Spleen (tissue), 11 donors: Measurements from ENCODE around the gene GALT. TPM values are rescaled to one million over a fixed set of nuclear protein-coding genes. Genes with fewer than 3 reads are reported as not detected.

Source experiments
- DNase-seq: peaks from one replicate; pipeline ENCODE4 v3.0.0-alpha.2; 2020
- H3K27ac ChIP-seq, 8 donors: fragments of 200-600 bp; sonication (generic) in 7 of 8; 1 replicate in 4 of 8; 2 replicates in 4 of 8; pipeline versions ENCODE4 v1.5.0 to v1.8.0; 2016 to 2021; ENCODE audit warnings: inconsistent platforms in 4 of 8, mild to moderate bottlenecking in 4 of 8, moderate library complexity in 1 of 8
- H3K27me3 ChIP-seq, 7 donors: fragments of 200-600 bp; sonication (generic) in 6 of 7; replicated peaks in 1 of 7; 1 replicate in 4 of 7; 2 replicates in 3 of 7; pipeline versions ENCODE4 v1.5.0 to v1.8.0; 2016 to 2021; ENCODE audit warnings: inconsistent platforms in 3 of 7, mild to moderate bottlenecking in 1 of 7
- H3K36me3 ChIP-seq, 6 donors: fragments of 200-600 bp; sonication (generic) in 5 of 6; 1 replicate in 4 of 6; 2 replicates in 2 of 6; pipeline versions ENCODE4 v1.5.0 to v1.8.0; 2016 to 2021; ENCODE audit warnings: inconsistent platforms in 2 of 6
- H3K4me1 ChIP-seq, 6 donors: fragments of 200-600 bp; sonication (generic) in 5 of 6; 1 replicate in 3 of 6; 2 replicates in 3 of 6; pipeline versions ENCODE4 v1.5.0 to v1.8.0; 2016 to 2021; ENCODE audit warnings: inconsistent platforms in 3 of 6
- H3K4me3 ChIP-seq, 8 donors: fragments of 200-600 bp; sonication (generic) in 7 of 8; 1 replicate in 4 of 8; 2 replicates in 4 of 8; pipeline versions ENCODE4 v1.5.0 to v1.8.0; 2016 to 2021; ENCODE audit warnings: inconsistent platforms in 4 of 8, mild to moderate bottlenecking in 4 of 8, moderate library complexity in 2 of 8
- H3K9me3 ChIP-seq, 8 donors: fragments of 200-600 bp; sonication (generic) in 7 of 8; 1 replicate in 4 of 8; 2 replicates in 4 of 8; pipeline versions ENCODE4 v1.5.0 to v1.8.0; 2016 to 2021; ENCODE audit warnings: inconsistent platforms in 4 of 8
- CTCF ChIP-seq, 11 experiments: fragments of 200-600 bp in 7 of 11; fragments of 450-650 bp in 4 of 11; sonication (generic) in 4 of 11; IDR thresholded peaks in 8 of 11; conservative IDR thresholded peaks in 3 of 11; 1 replicate in 7 of 11; 2 replicates in 4 of 11; pipeline versions ENCODE4 v1.4.0 to v1.8.0; 2016 to 2021; ENCODE audit warnings: antibody characterized with exemption in 11 of 11, inconsistent platforms in 4 of 11, mild to moderate bottlenecking in 1 of 11
- POLR2A ChIP-seq, 3 donors: fragments of 450-650 bp; IDR thresholded peaks; one replicate each; pipeline ENCODE4 v1.5.1; 2017; ENCODE audit warnings: antibody characterized with exemption in 3 of 3, mild to moderate bottlenecking in 1 of 3
- POLR2AphosphoS5 ChIP-seq, 3 donors: sonication (generic); formaldehyde crosslinking; IDR thresholded peaks; one replicate each; pipeline ENCODE4 v1.5.1; 2017; ENCODE audit warnings: antibody characterized with exemption in 3 of 3
- WGBS, 5 donors: extraction: QIAGEN DNeasy Blood & Tissue Kit in 3 of 5; methylation state at CpG; one replicate each; pipeline versions ENCODE4 v1.1.5 to v1.1.7; 2013 to 2018; 5-methylcytosine and 5-hydroxymethylcytosine counted together
- intact Hi-C: fragments of 100-400 bp; cut with DNase I; formaldehyde crosslinking; loops from one replicate; pipeline ENCODE4 v1.15.0; 2023; ENCODE audit warnings: low total_unique reads
- polyA plus RNA-seq, 3 donors: library from polyadenylated mRNA; stranded (reverse); fragments of 200-250 nt; gene quantifications; one replicate each; pipeline ENCODE4 v1.2.1, GENCODE V29; 2013
- total RNA-seq, 7 donors: library from RNA; depleted of rRNA in 3 of 7; stranded (reverse); fragments of >200 nt in 3 of 7; fragmentation: NEBNext Ultra II Directional in 4 of 7; extraction: Animal tissue kit (Norgen Biotek cat#: 25700) in 4 of 7; gene quantifications; one replicate each; pipeline versions ENCODE4 v1.1.0 to v1.2.1, GENCODE V29; 2016 to 2021
- donor health status: healthy with polysubstance abuse.
- donor health status: DM: no; HTN: no; CAD: no; lungs with moderate emphysema.
- donor health status: DM: no; HTN: no; CAD: no.
- donor health status: Bipolar disorder and iron deficiency.
- donor health status: healthy.
- donor health status: DM: no; HTN: no; CAD: no.
- donor health status: DM: yes; HTN: yes; CAD: no.

The GALT gene
- total and polyA plus RNA-seq, 10 donors = 32.1 to 101 (median 74.6) TPM

GRCh38 chr9:34653151-34654072 lies 6.9 kb downstream of the GALT start:
- no peak for DNase-seq
- Histone ChIP-seq H3K27ac (peak overlapping the region in 7 of 8 donors; percentile 51 to 70 (median 67)), H3K4me3 (no peak overlapping the region), H3K27me3 (no peaks in the 10 kb centered on the region), H3K4me1 (peaks cover 15 to 67% (median 32%) of the 10 kb centered on the region in 6 donors), H3K9me3 (no peaks in the 10 kb centered on the region), H3K36me3 (peaks cover 0 to 34% (median 23%) of the 10 kb centered on the region in 6 donors)
- intact Hi-C loops = no loop called here
- TF ChIP-seq POLR2AphosphoS5 (IDR thresholded peaks at IDR 0.05) (no peak), POLR2A (IDR thresholded peaks at IDR 0.05) (no peak), CTCF (IDR thresholded peaks at IDR 0.05 in 8 of 11, conservative IDR thresholded peaks at IDR 0.05 in 3 of 11) (no peak)
- WGBS, 5 donors = 43 to 55% (median 52%) methylated on average over 10 to 11 of the region's 11 CpGs

- DNase-seq = peak; percentile 73
- Histone ChIP-seq H3K9me3 (no peaks in the 10 kb centered on the region), H3K4me3 (no peak overlapping the region), H3K27me3 (no peaks in the 10 kb centered on the region), H3K36me3 (peaks cover 0 to 24% (median 13%) of the 10 kb centered on the region in 6 donors), H3K4me1 (peaks cover 15 to 57% (median 32%) of the 10 kb centered on the region in 6 donors), H3K27ac (peak overlapping the region in 6 of 8 donors; percentile 33 to 70 (median 65))
- intact Hi-C loops = no loop called here
- TF ChIP-seq POLR2AphosphoS5 (IDR thresholded peaks at IDR 0.05) (peak; percentile 24 to 67 (median 63)), POLR2A (IDR thresholded peaks at IDR 0.05) (no peak)
- 51 to 70% (median 64%) methylated on average over 10 to 11 of the region's 11 CpGs for WGBS, 5 donors
Measured at GRCh38 chr9:34654323-34655051, 8.0 kb downstream of the GALT start.

- TF ChIP-seq CTCF (IDR thresholded peaks at IDR 0.05 in 8 of 11, conservative IDR thresholded peaks at IDR 0.05 in 3 of 11) = no peak
- no peak for TF ChIP-seq POLR2A (IDR thresholded peaks at IDR 0.05)
- TF ChIP-seq POLR2AphosphoS5 (IDR thresholded peaks at IDR 0.05) = no peak
- DNase-seq = no peak
- no peaks in the 10 kb centered on the region for H3K9me3 ChIP-seq
- H3K36me3 ChIP-seq = peaks cover 0 to 22% (median 8%) of the 10 kb centered on the region in 6 donors
- H3K27me3 ChIP-seq = no peaks in the 10 kb centered on the region
- WGBS, 5 donors = 75 to 92% (median 83%) methylated on average over 5 of the region's 5 CpGs
- H3K4me1 ChIP-seq = peaks cover 15 to 50% (median 32%) of the 10 kb centered on the region in 6 donors
- no peak overlapping the region for H3K4me3 ChIP-seq
- H3K27ac ChIP-seq = peak overlapping the region in 2 of 8 donors; percentile 30 to 70
- intact Hi-C loops = no loop called here
Measured at GRCh38 chr9:34655394-34655793, 8.9 kb downstream of the GALT start.

- intact Hi-C loops = no loop called here
- no peak overlapping the region for H3K4me3 ChIP-seq
- WGBS, 5 donors = 83 to 93% (median 84%) methylated on average over 4 to 5 of the region's 5 CpGs
Measured at GRCh38 chr9:34656992-34657391, 10.5 kb downstream of the GALT start.

More at GRCh38 chr9:34656992-34657391, 10.5 kb downstream of the GALT start:
- Histone ChIP-seq H3K27ac (no peak overlapping the region), H3K9me3 (no peaks in the 10 kb centered on the region), H3K36me3 (peaks cover 0 to 25% (median 4%) of the 10 kb centered on the region in 6 donors), H3K27me3 (no peaks in the 10 kb centered on the region), H3K4me1 (peaks cover 15 to 35% (median 27%) of the 10 kb centered on the region in 6 donors)
- TF ChIP-seq CTCF (IDR thresholded peaks at IDR 0.05 in 8 of 11, conservative IDR thresholded peaks at IDR 0.05 in 3 of 11) (no peak), POLR2AphosphoS5 (IDR thresholded peaks at IDR 0.05) (no peak), POLR2A (IDR thresholded peaks at IDR 0.05) (no peak)
- DNase-seq = no peak
